ENCODE data around the gene KCNJ5. TPM values are rescaled to one million over a fixed set of nuclear protein-coding genes. Genes with fewer than 3 reads are reported as not detected.
A peak's percentile ranks its signal among the peaks of the same experiment; 100 is the strongest.

KCNJ5 gene
- not detected for total RNA-seq

GRCh38 chr11:128890543-128891368, at the start of gene KCNJ5:
Gene KCNJ5 (plus strand): TSS chr11:128891356. CDS start chr11:128911274, 19,918 bp downstream.
- DNase-seq (no peak), ATAC-seq (peak; percentile 38 to 55)
- Mint-ChIP-seq H3K9me3 (no peaks in the 10 kb centered on the region), H3K4me3 (peak within 1 kb of the TSS; percentile 75), H3K27me3 (ENCODE audit: low read depth) (peaks cover 50% of the 10 kb centered on the region), H3K36me3 (ENCODE audit: insufficient read depth) (no peaks in the 10 kb centered on the region), H3K4me1 (ENCODE audit: low read depth) (peaks cover 7% of the 10 kb centered on the region)

DNA sequence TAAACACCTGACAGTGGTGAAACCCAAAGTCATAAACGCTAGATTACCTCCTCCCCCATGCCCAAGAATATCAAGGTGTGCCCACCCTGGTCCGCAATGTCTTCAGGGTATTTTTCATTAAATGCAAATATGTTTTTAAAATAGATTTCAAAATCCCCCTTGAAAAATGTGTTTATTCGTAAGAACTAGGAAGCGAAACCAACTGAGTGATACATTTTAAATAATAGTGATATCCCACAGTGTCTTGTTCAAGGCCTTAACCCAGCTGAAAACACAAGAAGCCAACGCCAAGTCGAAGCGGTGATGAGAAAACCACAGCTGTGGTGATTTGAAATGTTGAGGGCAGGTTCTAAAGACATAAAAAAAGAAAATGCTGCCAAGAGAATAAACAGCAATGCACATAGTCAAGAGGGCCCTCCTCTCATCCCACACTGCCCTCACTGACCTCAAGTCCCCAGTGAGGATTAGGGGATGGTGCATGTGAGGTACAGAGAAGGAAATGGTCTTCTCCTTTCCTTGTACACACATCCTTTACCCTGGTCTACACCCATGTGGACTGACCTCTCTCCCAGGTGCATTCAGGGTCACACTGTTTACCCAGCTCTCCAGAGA, 49.6 kb upstream of the KCNJ5 start:
- ATAC-seq (no peak), DNase-seq (no peak)
- Mint-ChIP-seq H3K4me3 (no peak overlapping the region), H3K9me3 (no peaks in the 10 kb centered on the region), H3K27me3 (ENCODE audit: low read depth) (no peaks in the 10 kb centered on the region), H3K4me1 (ENCODE audit: low read depth) (peaks cover 88% of the 10 kb centered on the region), H3K36me3 (ENCODE audit: insufficient read depth) (no peaks in the 10 kb centered on the region)

- no peaks in the 10 kb centered on the region for H3K9me3 Mint-ChIP-seq
- H3K36me3 Mint-ChIP-seq (ENCODE audit: insufficient read depth), result no peaks in the 10 kb centered on the region
- peaks cover 74% of the 10 kb centered on the region for H3K4me1 Mint-ChIP-seq (ENCODE audit: low read depth)
- no peak overlapping the region for H3K4me3 Mint-ChIP-seq
- no peaks in the 10 kb centered on the region for H3K27me3 Mint-ChIP-seq (ENCODE audit: low read depth)
- ATAC-seq (no peak), DNase-seq (no peak)
Measured at GRCh38 chr11:128843198-128843785, 47.9 kb upstream of the KCNJ5 start.

- ATAC-seq (peak; percentile 48 to 55), DNase-seq (no peak)
- Mint-ChIP-seq H3K36me3 (ENCODE audit: insufficient read depth) (no peaks in the 10 kb centered on the region), H3K4me3 (no peak overlapping the region), H3K9me3 (no peaks in the 10 kb centered on the region), H3K27me3 (ENCODE audit: low read depth) (no peaks in the 10 kb centered on the region), H3K4me1 (ENCODE audit: low read depth) (peaks cover 66% of the 10 kb centered on the region)
Measured at GRCh38 chr11:128845334-128845780, 45.8 kb upstream of the KCNJ5 start.

DNA sequence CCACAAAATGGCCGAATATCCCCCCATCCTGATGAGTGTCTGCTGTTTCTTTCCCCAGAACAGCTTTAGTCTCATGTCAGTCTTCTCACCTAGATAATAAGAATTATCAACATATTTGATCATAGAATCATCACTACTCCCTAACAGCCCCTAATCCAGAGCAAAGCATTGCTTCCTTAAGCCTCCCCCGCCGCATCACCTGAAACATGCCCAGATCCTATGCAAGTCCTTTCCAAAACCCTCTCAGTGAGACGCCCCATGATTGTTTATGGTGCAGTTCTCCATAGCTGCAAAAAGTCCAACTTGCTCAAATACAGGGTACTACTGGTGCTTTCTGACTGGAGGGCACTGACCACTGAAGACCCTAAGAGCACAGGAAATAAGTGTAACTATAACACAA, 44.2 kb upstream of the KCNJ5 start:
- Mint-ChIP-seq H3K4me1 (ENCODE audit: low read depth) (peaks cover 51% of the 10 kb centered on the region), H3K27me3 (ENCODE audit: low read depth) (no peaks in the 10 kb centered on the region), H3K9me3 (no peaks in the 10 kb centered on the region), H3K4me3 (no peak overlapping the region), H3K36me3 (ENCODE audit: insufficient read depth) (no peaks in the 10 kb centered on the region)
- DNase-seq (no peak), ATAC-seq (no peak)

DNA sequence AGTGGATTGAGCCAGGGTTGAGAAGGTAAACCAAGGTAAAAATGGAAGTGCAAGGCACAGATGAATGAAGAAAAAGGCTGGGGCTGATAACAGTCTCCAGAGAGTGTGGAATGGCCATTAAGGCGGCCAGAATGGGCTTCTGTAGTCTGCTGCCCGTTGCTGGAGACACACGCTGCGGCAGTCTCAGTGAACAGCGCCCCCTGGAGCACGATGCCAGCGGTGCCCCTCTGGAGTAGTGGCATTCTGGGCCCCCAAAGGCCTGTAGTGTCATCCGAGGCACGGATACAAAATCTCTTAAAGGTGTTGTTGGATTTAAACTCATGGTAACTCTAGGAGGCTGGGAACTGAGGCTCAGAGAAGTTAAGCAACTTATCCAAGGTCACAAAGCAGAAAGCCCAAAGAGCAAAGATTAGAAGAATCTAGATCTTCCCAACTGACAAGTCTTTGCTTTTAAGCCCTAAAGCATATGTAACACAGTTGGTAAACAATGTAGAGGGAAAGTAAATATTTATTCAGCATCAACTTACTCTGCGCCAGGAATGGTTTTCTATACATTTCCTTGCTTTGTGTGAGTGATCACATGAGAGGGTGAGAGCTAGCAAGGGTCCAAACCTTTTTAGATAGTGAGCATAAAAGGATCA, 42.2 kb upstream of the KCNJ5 start:
- no peaks in the 10 kb centered on the region for H3K9me3 Mint-ChIP-seq
- H3K4me1 Mint-ChIP-seq (ENCODE audit: low read depth), result peaks cover 32% of the 10 kb centered on the region
- ATAC-seq, result peak; percentile 78 to 83
- H3K4me3 Mint-ChIP-seq, result no peak overlapping the region
- DNase-seq, result peak; percentile 59
- no peaks in the 10 kb centered on the region for H3K36me3 Mint-ChIP-seq (ENCODE audit: insufficient read depth)
- no peaks in the 10 kb centered on the region for H3K27me3 Mint-ChIP-seq (ENCODE audit: low read depth)

GRCh38 chr11:128852327-128853023, 38.7 kb upstream of the KCNJ5 start:
- Mint-ChIP-seq H3K4me1 (ENCODE audit: low read depth) (peaks cover 7% of the 10 kb centered on the region), H3K27me3 (ENCODE audit: low read depth) (no peaks in the 10 kb centered on the region), H3K9me3 (no peaks in the 10 kb centered on the region), H3K36me3 (ENCODE audit: insufficient read depth) (no peaks in the 10 kb centered on the region), H3K4me3 (no peak overlapping the region)
- no peak for DNase-seq
- no peak for ATAC-seq

GRCh38 chr11:128853559-128853958, 37.6 kb upstream of the KCNJ5 start:
- no peak overlapping the region for H3K4me3 Mint-ChIP-seq
- H3K27me3 Mint-ChIP-seq (ENCODE audit: low read depth), result no peaks in the 10 kb centered on the region
- no peaks in the 10 kb centered on the region for H3K36me3 Mint-ChIP-seq (ENCODE audit: insufficient read depth)
- peaks cover 7% of the 10 kb centered on the region for H3K4me1 Mint-ChIP-seq (ENCODE audit: low read depth)
- ATAC-seq (no peak), DNase-seq (no peak)
- H3K9me3 Mint-ChIP-seq, result no peaks in the 10 kb centered on the region

- no peak for ATAC-seq
- DNase-seq, result no peak
- no peak overlapping the region for H3K4me3 Mint-ChIP-seq
- no peaks in the 10 kb centered on the region for H3K27me3 Mint-ChIP-seq (ENCODE audit: low read depth)
- H3K4me1 Mint-ChIP-seq (ENCODE audit: low read depth), result peaks cover 2% of the 10 kb centered on the region
- no peaks in the 10 kb centered on the region for H3K36me3 Mint-ChIP-seq (ENCODE audit: insufficient read depth)
- no peaks in the 10 kb centered on the region for H3K9me3 Mint-ChIP-seq
Measured at GRCh38 chr11:128854841-128855240, 36.3 kb upstream of the KCNJ5 start.

DNA sequence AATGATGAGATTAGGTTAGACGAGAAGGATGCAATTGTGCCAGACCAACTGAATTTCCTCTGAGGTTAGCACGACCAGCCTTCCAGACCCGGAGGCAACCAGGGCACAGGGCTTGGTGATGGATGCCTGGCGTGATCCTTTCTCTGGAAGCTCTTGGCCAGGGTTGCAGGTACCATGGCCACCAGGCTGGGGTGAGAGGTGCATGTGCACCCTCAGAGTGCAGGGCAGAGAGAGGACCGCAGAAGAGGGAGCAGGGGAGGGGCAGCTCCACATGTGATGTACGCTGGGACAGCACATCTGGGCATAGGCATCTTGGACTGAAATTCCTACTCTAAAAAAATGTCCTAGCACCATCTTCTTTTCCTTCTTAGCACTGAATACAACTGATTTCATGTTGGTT, 34.9 kb upstream of the KCNJ5 start:
- no peak for ATAC-seq
- DNase-seq, result no peak
- H3K9me3 Mint-ChIP-seq, result no peaks in the 10 kb centered on the region
- H3K36me3 Mint-ChIP-seq (ENCODE audit: insufficient read depth), result no peaks in the 10 kb centered on the region
- no peak overlapping the region for H3K4me3 Mint-ChIP-seq
- H3K4me1 Mint-ChIP-seq (ENCODE audit: low read depth), result peaks cover 2% of the 10 kb centered on the region
- H3K27me3 Mint-ChIP-seq (ENCODE audit: low read depth), result no peaks in the 10 kb centered on the region

DNA sequence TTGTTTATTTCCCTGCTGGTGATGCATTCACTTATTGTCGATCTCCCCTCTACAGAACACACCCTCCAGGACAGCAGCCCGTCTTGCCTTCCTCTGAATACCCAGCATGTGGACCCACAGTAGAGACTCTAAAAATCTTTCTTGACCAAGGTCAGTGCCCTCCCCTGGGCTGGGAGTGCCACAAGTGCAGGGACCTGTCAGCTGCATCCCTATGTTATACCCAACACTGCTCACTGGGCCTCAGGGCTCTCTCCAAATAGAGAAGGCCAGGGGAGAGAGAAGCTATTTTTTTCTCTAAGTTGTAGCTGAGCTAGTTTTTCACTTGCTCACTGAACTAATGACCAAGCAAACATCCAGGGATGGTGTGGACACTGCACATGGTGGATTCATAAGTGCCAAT, 33.8 kb upstream of the KCNJ5 start:
- H3K36me3 Mint-ChIP-seq (ENCODE audit: insufficient read depth), result no peaks in the 10 kb centered on the region
- H3K9me3 Mint-ChIP-seq, result no peaks in the 10 kb centered on the region
- DNase-seq (no peak), ATAC-seq (no peak)
- H3K27me3 Mint-ChIP-seq (ENCODE audit: low read depth), result no peaks in the 10 kb centered on the region
- no peak overlapping the region for H3K4me3 Mint-ChIP-seq
- peaks cover 2% of the 10 kb centered on the region for H3K4me1 Mint-ChIP-seq (ENCODE audit: low read depth)

DNA sequence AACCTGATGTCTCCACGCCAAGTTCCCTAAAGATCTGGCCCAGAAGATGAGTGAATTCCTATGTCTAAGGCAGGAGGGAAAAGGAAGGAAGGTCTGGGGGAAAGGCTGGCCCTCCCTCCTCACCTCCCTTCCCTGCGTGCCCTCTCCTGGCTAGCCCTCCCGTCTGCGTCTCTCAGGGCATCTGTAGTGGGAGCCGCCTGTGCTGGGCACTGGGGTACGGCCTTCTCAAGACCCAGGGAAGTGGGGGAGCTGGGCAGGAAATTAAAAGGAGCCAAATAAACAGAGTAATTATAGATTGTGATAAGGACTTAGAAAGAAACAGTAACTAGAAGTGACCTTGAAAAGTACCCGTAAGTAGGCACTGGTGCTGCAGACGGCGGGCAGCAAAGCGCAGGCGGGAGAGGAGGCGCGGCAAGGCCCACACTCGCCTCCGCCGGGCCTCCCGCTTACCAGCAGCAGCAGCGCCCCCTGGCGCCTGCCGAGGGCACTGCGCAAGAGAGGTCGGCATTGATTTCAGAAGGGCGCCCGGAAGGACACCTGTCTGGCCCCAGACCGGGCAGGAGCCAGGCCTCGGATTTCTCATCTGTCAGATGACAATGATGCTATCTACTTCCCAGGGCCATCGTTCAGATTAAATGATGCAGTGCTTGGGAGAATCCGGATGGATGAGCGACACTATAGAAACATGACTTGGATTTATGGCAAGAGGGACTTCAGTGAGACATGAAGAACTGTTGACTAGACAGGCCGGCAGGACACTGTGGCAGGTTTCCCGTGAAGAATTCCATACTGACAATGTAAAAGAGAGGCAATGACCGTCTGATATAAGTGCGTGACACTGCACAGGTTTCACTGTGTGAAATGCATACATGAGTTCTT, 31.4 kb upstream of the KCNJ5 start:
- DNase-seq (peak; percentile 67), ATAC-seq (peak; percentile 83 to 86)
- H3K4me3 Mint-ChIP-seq, result no peak overlapping the region
- no peaks in the 10 kb centered on the region for H3K36me3 Mint-ChIP-seq (ENCODE audit: insufficient read depth)
- no peaks in the 10 kb centered on the region for H3K27me3 Mint-ChIP-seq (ENCODE audit: low read depth)
- H3K9me3 Mint-ChIP-seq, result no peaks in the 10 kb centered on the region
- H3K4me1 Mint-ChIP-seq (ENCODE audit: low read depth), result peaks cover 2% of the 10 kb centered on the region

GRCh38 chr11:128860571-128861361, 30.4 kb upstream of the KCNJ5 start:
- H3K27me3 Mint-ChIP-seq (ENCODE audit: low read depth), result no peaks in the 10 kb centered on the region
- H3K36me3 Mint-ChIP-seq (ENCODE audit: insufficient read depth), result no peaks in the 10 kb centered on the region
- no peak overlapping the region for H3K4me3 Mint-ChIP-seq
- no peak for DNase-seq
- no peak for ATAC-seq
- H3K9me3 Mint-ChIP-seq, result no peaks in the 10 kb centered on the region
- peaks cover 2% of the 10 kb centered on the region for H3K4me1 Mint-ChIP-seq (ENCODE audit: low read depth)

Data from activated T-cell treated with anti-CD3 and anti-CD28 coated beads, Interleukin-2, amount 50 U/mL, for 4 hours (primary cell).